Erythroblast (primary cell): ENCODE data around the gene TSFM.

Experiments used
- GATA1 ChIP-seq: IDR thresholded peaks from 2 replicates; pipeline ENCODE4 v1.6.1; 2011; ENCODE audit warnings: low read depth, mild to moderate bottlenecking, control low read depth, low read length, moderate library complexity
- POLR2A ChIP-seq: IDR thresholded peaks from 2 replicates; pipeline ENCODE4 v1.6.1; 2011; ENCODE audit warnings: mild to moderate bottlenecking, low read length

DNA sequence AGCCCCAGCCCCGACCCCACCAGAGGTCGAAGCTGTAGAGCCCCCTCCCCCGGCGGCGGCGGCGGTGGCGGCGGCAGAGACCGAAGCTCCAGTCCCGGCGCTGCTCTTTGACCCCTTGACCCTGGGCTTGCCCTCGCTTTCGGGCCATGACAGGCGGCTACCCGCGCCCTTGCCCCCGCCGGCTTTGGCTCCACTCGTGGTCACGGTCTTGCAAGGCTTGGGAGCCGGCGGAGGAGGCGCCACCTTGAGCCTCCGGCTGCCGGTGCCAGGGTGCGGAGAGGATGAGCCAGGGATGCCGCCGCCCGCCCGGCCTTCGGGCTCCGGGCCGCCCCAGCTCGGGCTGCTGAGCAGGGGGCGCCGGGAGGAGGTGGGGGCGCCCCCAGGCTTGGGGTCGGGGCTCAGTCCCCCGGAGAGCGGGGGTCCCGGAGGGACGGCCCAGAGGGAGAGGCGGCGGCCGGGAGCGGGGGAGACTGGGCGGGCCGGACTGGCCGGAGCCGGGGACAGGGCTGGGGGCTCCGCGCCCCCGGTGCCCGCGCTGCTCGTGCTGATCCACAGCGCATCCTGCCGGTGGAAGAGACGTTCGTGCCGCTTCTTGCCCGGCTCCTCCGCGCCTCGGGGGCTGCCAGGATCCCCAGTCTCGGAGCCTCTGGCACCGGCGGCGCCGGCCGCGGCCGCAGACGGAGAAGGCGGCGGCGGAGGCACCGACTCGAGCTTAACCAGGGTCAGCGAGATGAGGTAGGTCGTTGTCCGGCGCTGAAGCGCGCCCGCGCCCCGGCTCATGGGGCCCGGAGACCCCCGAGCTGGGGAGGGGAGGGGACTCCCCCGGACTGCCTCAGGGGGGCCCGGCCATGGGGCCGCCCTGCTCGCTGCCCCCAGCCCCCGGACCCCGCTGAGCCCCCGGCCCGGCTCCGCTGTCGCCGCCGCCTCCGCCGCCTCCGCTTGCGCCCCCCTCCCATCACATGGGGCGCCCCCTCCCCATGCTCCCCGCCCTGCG, 44.8 kb upstream of the TSFM start:
- TF ChIP-seq POLR2A (no peak), GATA1 (no peak)
